Immature natural killer cell (primary cell): ENCODE results near the gene CCDC183. TPM values are rescaled to one million over a fixed set of nuclear protein-coding genes. Genes with fewer than 3 reads are reported as not detected.
"Not testable (repeated sequence)": the region's sequence is repeated elsewhere in the genome, so short reads cannot be mapped to it uniquely, and the experiment has no call there.

Experiments used
- DNase-seq, 3 donors: peaks; one replicate each; pipeline ENCODE4 v3.0.0; 2022; ENCODE audit warnings: mixed read lengths in 1 of 3
- H3K27ac Mint-ChIP-seq, 6 donors: one replicate each; pipeline ENCODE4 v1.8.0; 2020; ENCODE audit warnings: mixed read lengths in 6 of 6, mild to moderate bottlenecking in 5 of 6, inconsistent platforms in 4 of 6, moderate library complexity in 3 of 6
- H3K27me3 Mint-ChIP-seq, 3 donors: one replicate each; pipeline ENCODE4 v1.8.0; 2020 to 2021; ENCODE audit warnings: low read depth in 3 of 3, mild to moderate bottlenecking in 3 of 3, mixed read lengths in 3 of 3, moderate library complexity in 3 of 3, inconsistent platforms in 1 of 3
- H3K36me3 Mint-ChIP-seq, 3 donors: one replicate each; pipeline ENCODE4 v1.8.0; 2020; ENCODE audit warnings: mixed read lengths in 3 of 3, inconsistent platforms in 2 of 3, mild to moderate bottlenecking in 2 of 3
- H3K4me1 Mint-ChIP-seq, 2 donors: one replicate each; pipeline ENCODE4 v1.8.0; 2020; ENCODE audit warnings: inconsistent platforms in 2 of 2, mild to moderate bottlenecking in 2 of 2, mixed read lengths in 2 of 2, moderate library complexity in 1 of 2
- H3K4me3 Mint-ChIP-seq, 5 donors: one replicate each; pipeline ENCODE4 v1.8.0; 2020; ENCODE audit warnings: mild to moderate bottlenecking in 5 of 5, mixed read lengths in 5 of 5, inconsistent platforms in 3 of 5, moderate library complexity in 3 of 5
- H3K9me3 Mint-ChIP-seq, 6 donors: one replicate each; pipeline ENCODE4 v1.8.0; 2020; ENCODE audit warnings: mild to moderate bottlenecking in 6 of 6, mixed read lengths in 6 of 6, inconsistent platforms in 4 of 6, moderate library complexity in 3 of 6
- polyA plus RNA-seq, 3 donors: library from polyadenylated mRNA; unstranded; fragments of 300-500 nt; fragmentation: Illumina TruSeq; gene quantifications; one replicate each; pipeline ENCODE4 v1.2.3, GENCODE V29; 2021

The CCDC183 gene
- polyA plus RNA-seq, 3 donors from 2014 or later: 0.37 to 0.46 (median 0.40) TPM

GRCh38 chr9:136755302-136756133, 40.6 kb upstream of the CCDC183 start:
- H3K27ac Mint-ChIP-seq, H3K27me3 Mint-ChIP-seq, DNase-seq, H3K4me1 Mint-ChIP-seq, H3K4me3 Mint-ChIP-seq: not testable (repeated sequence)
- H3K36me3 Mint-ChIP-seq: peaks cover 0 to 12% (median 0%) of the 10 kb centered on the region in 3 donors
- H3K9me3 Mint-ChIP-seq: peaks cover 0 to 18% (median 10%) of the 10 kb centered on the region in 6 donors

GRCh38 chr9:136756134-136756438, 40.1 kb upstream of the CCDC183 start:
- Mint-ChIP-seq H3K4me3 (no peak overlapping the region), H3K9me3 (peaks cover 0 to 18% (median 10%) of the 10 kb centered on the region in 6 donors), H3K27ac (no peak overlapping the region), H3K36me3 (peaks cover 0 to 12% (median 0%) of the 10 kb centered on the region in 3 donors), H3K4me1 (no peaks in the 10 kb centered on the region), H3K27me3 (peaks cover 0 to 7% (median 3%) of the 10 kb centered on the region in 3 donors)
- no peak for DNase-seq

GRCh38 chr9:136756836-136757235, 39.3 kb upstream of the CCDC183 start:
- DNase-seq: no peak
- H3K9me3 Mint-ChIP-seq: peaks cover 0 to 15% (median 6%) of the 10 kb centered on the region in 6 donors
- no peak overlapping the region for H3K27ac Mint-ChIP-seq
- peaks cover 0 to 9% (median 0%) of the 10 kb centered on the region in 3 donors for H3K36me3 Mint-ChIP-seq
- H3K4me1 Mint-ChIP-seq: no peaks in the 10 kb centered on the region
- peaks cover 0 to 7% (median 2%) of the 10 kb centered on the region in 3 donors for H3K27me3 Mint-ChIP-seq
- no peak overlapping the region for H3K4me3 Mint-ChIP-seq

- Mint-ChIP-seq H3K4me3 (no peak overlapping the region), H3K4me1 (no peaks in the 10 kb centered on the region), H3K9me3 (peaks cover 0 to 10% (median 4%) of the 10 kb centered on the region in 6 donors), H3K27me3 (peaks cover 0 to 7% (median 0%) of the 10 kb centered on the region in 3 donors), H3K36me3 (peaks cover 0 to 6% (median 0%) of the 10 kb centered on the region in 3 donors), H3K27ac (no peak overlapping the region)
- no peak for DNase-seq
Measured at GRCh38 chr9:136757328-136757727, 38.8 kb upstream of the CCDC183 start.

- no peak overlapping the region for H3K4me3 Mint-ChIP-seq
- no peak for DNase-seq
- peaks cover 0 to 2% (median 0%) of the 10 kb centered on the region in 3 donors for H3K36me3 Mint-ChIP-seq
- H3K27me3 Mint-ChIP-seq: peaks cover 0 to 7% (median 0%) of the 10 kb centered on the region in 3 donors
- no peak overlapping the region for H3K27ac Mint-ChIP-seq
- H3K4me1 Mint-ChIP-seq: no peaks in the 10 kb centered on the region
- peaks cover 0 to 9% (median under 1%) of the 10 kb centered on the region in 6 donors for H3K9me3 Mint-ChIP-seq
Measured at GRCh38 chr9:136757751-136758140, 38.4 kb upstream of the CCDC183 start.

GRCh38 chr9:136759001-136759400, 37.1 kb upstream of the CCDC183 start:
- Mint-ChIP-seq H3K4me3 (no peak overlapping the region), H3K36me3 (no peaks in the 10 kb centered on the region), H3K4me1 (no peaks in the 10 kb centered on the region), H3K27me3 (peaks cover 0 to 5% (median 0%) of the 10 kb centered on the region in 3 donors), H3K9me3 (peaks cover 0 to 9% (median 0%) of the 10 kb centered on the region in 6 donors), H3K27ac (no peak overlapping the region)
- no peak for DNase-seq

GRCh38 chr9:136759436-136760325, 36.5 kb upstream of the CCDC183 start:
- Mint-ChIP-seq H3K4me1 (no peaks in the 10 kb centered on the region), H3K27me3 (peaks cover 0 to 5% (median 0%) of the 10 kb centered on the region in 3 donors), H3K4me3 (no peak overlapping the region), H3K36me3 (no peaks in the 10 kb centered on the region), H3K27ac (no peak overlapping the region), H3K9me3 (peaks cover 0 to 9% (median 0%) of the 10 kb centered on the region in 6 donors)
- no peak for DNase-seq

- no peak for DNase-seq
- H3K27me3 Mint-ChIP-seq: peaks cover 0 to 5% (median 0%) of the 10 kb centered on the region in 3 donors
- no peaks in the 10 kb centered on the region for H3K36me3 Mint-ChIP-seq
- peaks cover 0 to 8% (median 0%) of the 10 kb centered on the region in 6 donors for H3K9me3 Mint-ChIP-seq
- no peak overlapping the region for H3K27ac Mint-ChIP-seq
- no peak overlapping the region for H3K4me3 Mint-ChIP-seq
- no peaks in the 10 kb centered on the region for H3K4me1 Mint-ChIP-seq
Measured at GRCh38 chr9:136760424-136760823, 35.7 kb upstream of the CCDC183 start.

GRCh38 chr9:136760834-136761544, 35.1 kb upstream of the CCDC183 start:
- not testable (repeated sequence) for H3K27ac Mint-ChIP-seq, H3K36me3 Mint-ChIP-seq, H3K27me3 Mint-ChIP-seq, H3K9me3 Mint-ChIP-seq, H3K4me3 Mint-ChIP-seq, DNase-seq, H3K4me1 Mint-ChIP-seq

- Mint-ChIP-seq H3K9me3 (no peaks in the 10 kb centered on the region), H3K27ac (no peak overlapping the region), H3K4me3 (no peak overlapping the region), H3K36me3 (no peaks in the 10 kb centered on the region), H3K27me3 (no peaks in the 10 kb centered on the region), H3K4me1 (no peaks in the 10 kb centered on the region)
- DNase-seq: no peak
Measured at GRCh38 chr9:136761545-136761981, 34.6 kb upstream of the CCDC183 start.

GRCh38 chr9:136762221-136762691, 33.9 kb upstream of the CCDC183 start:
- no peak for DNase-seq
- no peaks in the 10 kb centered on the region for H3K9me3 Mint-ChIP-seq
- H3K4me1 Mint-ChIP-seq: no peaks in the 10 kb centered on the region
- no peak overlapping the region for H3K27ac Mint-ChIP-seq
- H3K36me3 Mint-ChIP-seq: no peaks in the 10 kb centered on the region
- H3K4me3 Mint-ChIP-seq: no peak overlapping the region
- H3K27me3 Mint-ChIP-seq: no peaks in the 10 kb centered on the region

GRCh38 chr9:136762915-136763648, 33.1 kb upstream of the CCDC183 start:
- DNase-seq: peak in 2 of 3 donors; percentile 14 to 28

GRCh38 chr9:136763649-136764035, 32.5 kb upstream of the CCDC183 start:
- Mint-ChIP-seq H3K27me3 (no peaks in the 10 kb centered on the region), H3K9me3 (no peaks in the 10 kb centered on the region), H3K4me3 (no peak overlapping the region), H3K36me3 (no peaks in the 10 kb centered on the region), H3K27ac (no peak overlapping the region), H3K4me1 (no peaks in the 10 kb centered on the region)
- no peak for DNase-seq

More at GRCh38 chr9:136762915-136763648, 33.1 kb upstream of the CCDC183 start:
- Mint-ChIP-seq H3K4me3 (no peak overlapping the region), H3K27ac (no peak overlapping the region), H3K27me3 (no peaks in the 10 kb centered on the region), H3K36me3 (no peaks in the 10 kb centered on the region), H3K9me3 (no peaks in the 10 kb centered on the region), H3K4me1 (no peaks in the 10 kb centered on the region)
